DND-41 (cell line): ENCODE measurements around the gene THSD4.

Source experiments
- ATAC-seq: fragments of 200-7000 bp; cut with Tn5 transposase; 3 replicates; pipeline ENCODE4 v1.9.1; 2021; ENCODE audit warnings: low read depth; ENCODE audit not compliant: insufficient read depth
- DNase-seq: peaks from one replicate; pipeline ENCODE4 v3.0.0-alpha.2; 2020
- H2AFZ ChIP-seq: 2 replicates; pipeline ENCODE4 v1.6.0; 2012; ENCODE audit warnings: low read depth, low read length
- H3K27ac ChIP-seq: 2 replicates; pipeline ENCODE4 v1.5.1; 2012; ENCODE audit warnings: low read length, inconsistent platforms
- H3K27me3 ChIP-seq: fragments of 200-600 bp; sonication (generic); 2 replicates; pipeline ENCODE4 v1.6.0; 2012; ENCODE audit warnings: low read length, mild to moderate bottlenecking, inconsistent platforms; ENCODE audit not compliant: insufficient read depth, poor library complexity
- H3K36me3 ChIP-seq: 2 replicates; pipeline ENCODE4 v1.5.1; 2012; ENCODE audit warnings: low read length, inconsistent platforms; ENCODE audit not compliant: insufficient read depth
- H3K4me1 ChIP-seq: 2 replicates; pipeline ENCODE4 v1.5.1; 2012; ENCODE audit warnings: mild to moderate bottlenecking, low read length; ENCODE audit not compliant: insufficient read depth
- H3K4me2 ChIP-seq: 2 replicates; pipeline ENCODE4 v1.6.0; 2012; ENCODE audit warnings: mild to moderate bottlenecking, moderate library complexity, low read length, inconsistent platforms; ENCODE audit not compliant: insufficient read depth
- H3K4me3 ChIP-seq, 2 experiments: fragments of 200-600 bp in 1 of 2; shearing (Covaris generic) in 1 of 2; 2 replicates each; pipeline ENCODE4 v1.5.1; 2012 to 2016; ENCODE audit warnings: inconsistent platforms in 2 of 2, low read length in 2 of 2, mild to moderate bottlenecking in 2 of 2, low read depth in 1 of 2, moderate library complexity in 1 of 2
- H3K79me2 ChIP-seq: 2 replicates; pipeline ENCODE4 v1.6.0; 2012; ENCODE audit warnings: low read length, inconsistent platforms; ENCODE audit not compliant: insufficient read depth
- H3K9ac ChIP-seq: 2 replicates; pipeline ENCODE4 v1.6.0; 2012; ENCODE audit warnings: low read depth, mild to moderate bottlenecking, inconsistent platforms, low read length, moderate library complexity
- H3K9me3 ChIP-seq: 2 replicates; pipeline ENCODE4 v1.5.1; 2012; ENCODE audit warnings: low read length, moderate library complexity, mild to moderate bottlenecking, inconsistent platforms; ENCODE audit not compliant: insufficient read depth, severe bottlenecking
- H4K20me1 ChIP-seq: 2 replicates; pipeline ENCODE4 v1.6.0; 2012; ENCODE audit warnings: low read length; ENCODE audit not compliant: insufficient read depth
- EZH2 ChIP-seq: IDR thresholded peaks from 3 replicates; pipeline ENCODE4 v1.6.1; 2012; ENCODE audit warnings: borderline replicate concordance, low read depth, mild to moderate bottlenecking, moderate library complexity, low read length, inconsistent platforms; ENCODE audit not compliant: severe bottlenecking
- TF ChIP-seq, protein P1 (sequence below): IDR thresholded peaks from 2 replicates; pipeline ENCODE4 v1.5.1; 2012; ENCODE audit warnings: borderline replicate concordance, low read length, moderate library complexity, mild to moderate bottlenecking; ENCODE audit not compliant: poor library complexity, severe bottlenecking; ENCODE audit errors: extremely low read depth

Gene THSD4

DNA sequence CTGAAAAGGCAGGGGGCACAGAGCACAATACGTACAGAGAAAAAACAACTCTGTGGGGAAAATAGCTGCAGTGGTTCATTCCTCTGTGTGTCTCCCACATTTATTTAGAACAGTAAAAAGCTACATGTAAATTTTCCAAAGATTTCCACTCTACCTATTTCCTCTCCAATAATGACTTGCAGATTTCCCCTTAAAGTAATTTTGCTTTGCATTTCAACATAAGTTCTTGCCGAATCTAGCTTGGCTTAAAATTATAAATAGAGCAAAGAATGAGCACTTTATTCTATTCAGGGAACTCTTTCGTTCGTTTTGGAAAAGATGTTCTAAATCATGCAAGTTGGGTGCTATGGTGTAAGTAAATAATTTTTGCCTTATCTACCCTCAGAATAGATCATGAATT is 636.9 kb downstream of the THSD4 start:
- TF ChIP-seq EZH2, result no peak
- TF ChIP-seq, protein P1, sequence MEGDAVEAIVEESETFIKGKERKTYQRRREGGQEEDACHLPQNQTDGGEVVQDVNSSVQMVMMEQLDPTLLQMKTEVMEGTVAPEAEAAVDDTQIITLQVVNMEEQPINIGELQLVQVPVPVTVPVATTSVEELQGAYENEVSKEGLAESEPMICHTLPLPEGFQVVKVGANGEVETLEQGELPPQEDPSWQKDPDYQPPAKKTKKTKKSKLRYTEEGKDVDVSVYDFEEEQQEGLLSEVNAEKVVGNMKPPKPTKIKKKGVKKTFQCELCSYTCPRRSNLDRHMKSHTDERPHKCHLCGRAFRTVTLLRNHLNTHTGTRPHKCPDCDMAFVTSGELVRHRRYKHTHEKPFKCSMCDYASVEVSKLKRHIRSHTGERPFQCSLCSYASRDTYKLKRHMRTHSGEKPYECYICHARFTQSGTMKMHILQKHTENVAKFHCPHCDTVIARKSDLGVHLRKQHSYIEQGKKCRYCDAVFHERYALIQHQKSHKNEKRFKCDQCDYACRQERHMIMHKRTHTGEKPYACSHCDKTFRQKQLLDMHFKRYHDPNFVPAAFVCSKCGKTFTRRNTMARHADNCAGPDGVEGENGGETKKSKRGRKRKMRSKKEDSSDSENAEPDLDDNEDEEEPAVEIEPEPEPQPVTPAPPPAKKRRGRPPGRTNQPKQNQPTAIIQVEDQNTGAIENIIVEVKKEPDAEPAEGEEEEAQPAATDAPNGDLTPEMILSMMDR, result no peak
- DNase-seq (no peak), ATAC-seq (no peak)
- Histone ChIP-seq H3K9ac (no peak overlapping the region), H2AFZ (no peak overlapping the region), H3K79me2 (no peaks in the 10 kb centered on the region), H3K4me1 (no peaks in the 10 kb centered on the region), H3K36me3 (no peaks in the 10 kb centered on the region), H3K27ac (no peak overlapping the region), H4K20me1 (no peaks in the 10 kb centered on the region), H3K4me2 (no peak overlapping the region), H3K27me3 (peaks cover 2% of the 10 kb centered on the region), H3K4me3 (no peak overlapping the region), H3K9me3 (no peaks in the 10 kb centered on the region)

DNA sequence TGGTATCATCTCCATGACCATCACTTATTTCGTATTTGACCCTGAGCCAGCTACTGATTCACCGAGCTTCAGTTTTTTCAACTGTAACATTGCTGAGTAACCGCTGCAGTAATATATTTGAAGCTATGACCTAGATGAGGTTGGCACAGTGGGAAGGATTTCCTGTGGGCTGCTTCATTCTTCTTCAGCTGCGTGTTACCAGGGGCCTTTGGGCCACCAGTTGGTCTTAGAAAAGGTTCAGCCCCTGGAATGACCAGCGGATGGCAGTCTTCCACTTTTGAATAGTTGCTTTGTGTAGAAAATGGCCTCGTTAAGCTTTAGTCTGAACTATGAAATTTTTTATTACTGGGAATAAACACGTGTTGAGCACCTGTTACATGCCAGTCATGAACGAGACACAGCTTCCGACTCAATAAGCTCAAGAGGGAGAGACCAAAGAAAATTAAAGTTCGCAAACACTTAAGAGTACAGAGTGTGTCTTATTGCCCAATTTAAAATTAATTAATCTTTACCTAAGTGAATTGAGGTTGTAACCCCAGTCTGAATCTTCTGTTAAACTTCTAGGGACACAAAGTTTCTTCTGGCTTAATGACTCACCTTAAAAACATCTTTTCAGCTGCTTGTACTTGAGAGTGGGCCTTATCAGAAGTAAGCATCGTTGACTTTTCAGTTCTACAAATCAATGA is 637.5 kb downstream of the THSD4 start:
- H3K9me3 ChIP-seq, result no peaks in the 10 kb centered on the region
- no peak overlapping the region for H3K9ac ChIP-seq
- H3K36me3 ChIP-seq, result no peaks in the 10 kb centered on the region
- H3K4me3 ChIP-seq, result no peak overlapping the region
- DNase-seq, result no peak
- no peak overlapping the region for H2AFZ ChIP-seq
- peaks cover 2% of the 10 kb centered on the region for H3K27me3 ChIP-seq
- no peaks in the 10 kb centered on the region for H4K20me1 ChIP-seq
- H3K4me1 ChIP-seq, result no peaks in the 10 kb centered on the region
- TF ChIP-seq EZH2, result no peak
- TF ChIP-seq, protein P1, result peak; percentile 34
- no peak for ATAC-seq
- no peak overlapping the region for H3K27ac ChIP-seq
- H3K4me2 ChIP-seq, result no peak overlapping the region
- H3K79me2 ChIP-seq, result no peaks in the 10 kb centered on the region

DNA sequence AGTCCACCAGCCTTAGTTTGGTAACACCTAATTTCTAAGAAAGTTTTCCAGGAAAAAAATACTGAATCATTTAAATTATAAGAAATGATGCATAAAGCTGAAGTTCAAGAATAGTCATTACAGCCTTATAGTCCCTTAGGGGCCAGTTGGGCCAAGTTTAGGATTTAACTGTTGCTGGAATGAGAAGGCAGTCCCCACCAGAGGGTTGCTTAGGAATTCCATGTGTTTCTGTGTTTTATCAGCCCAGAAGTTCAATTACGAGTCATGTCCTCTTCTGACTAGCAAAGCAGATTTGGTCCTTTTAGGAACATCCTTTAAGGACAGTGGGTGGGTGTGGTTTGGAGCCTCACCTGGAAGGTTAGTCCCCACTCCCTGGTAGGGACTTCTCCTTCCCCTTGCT is 638.1 kb downstream of the THSD4 start:
- no peak for ATAC-seq
- no peaks in the 10 kb centered on the region for H4K20me1 ChIP-seq
- peaks cover 2% of the 10 kb centered on the region for H3K27me3 ChIP-seq
- H3K27ac ChIP-seq, result no peak overlapping the region
- H3K79me2 ChIP-seq, result no peaks in the 10 kb centered on the region
- no peak overlapping the region for H3K9ac ChIP-seq
- no peaks in the 10 kb centered on the region for H3K36me3 ChIP-seq
- H3K9me3 ChIP-seq, result no peaks in the 10 kb centered on the region
- H3K4me2 ChIP-seq, result no peak overlapping the region
- no peak overlapping the region for H2AFZ ChIP-seq
- no peaks in the 10 kb centered on the region for H3K4me1 ChIP-seq
- DNase-seq, result no peak
- no peak overlapping the region for H3K4me3 ChIP-seq
- TF ChIP-seq, protein P1, result no peak
- no peak for TF ChIP-seq EZH2

DNA sequence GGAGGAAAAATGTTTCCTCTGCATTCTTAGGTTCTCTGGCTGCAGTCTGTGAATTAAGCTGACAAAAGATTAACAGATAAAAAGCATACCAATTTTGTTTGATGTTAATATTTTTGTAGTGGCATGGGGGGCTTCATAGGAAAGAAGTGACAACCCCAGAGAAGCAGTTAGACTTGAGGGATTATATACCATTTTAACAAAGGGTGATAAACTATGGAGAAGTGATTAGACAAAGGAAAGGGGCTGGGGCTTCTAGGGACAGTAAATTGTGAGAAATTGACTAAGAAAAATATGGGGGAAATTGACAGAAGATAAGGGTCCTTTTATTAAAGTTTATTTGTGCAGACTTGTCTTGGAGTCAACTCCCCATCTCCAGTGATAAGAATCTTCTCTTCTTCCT is 639.4 kb downstream of the THSD4 start:
- Histone ChIP-seq H3K79me2 (no peaks in the 10 kb centered on the region), H4K20me1 (no peaks in the 10 kb centered on the region), H3K9ac (no peak overlapping the region), H3K4me2 (no peak overlapping the region), H3K36me3 (no peaks in the 10 kb centered on the region), H3K4me1 (no peaks in the 10 kb centered on the region), H3K9me3 (no peaks in the 10 kb centered on the region), H2AFZ (no peak overlapping the region), H3K27me3 (peaks cover 2% of the 10 kb centered on the region), H3K27ac (no peak overlapping the region), H3K4me3 (no peak overlapping the region)
- DNase-seq, result no peak
- ATAC-seq, result no peak
- TF ChIP-seq, protein P1, result no peak
- TF ChIP-seq EZH2, result no peak
